SU-DHL-6 (cell line): ENCODE data around the gene TBC1D22A.

ENCODE experiments used
- CTCF ChIP-seq: fragments of 200-600 bp; sonication (generic); IDR thresholded peaks from one replicate; pipeline ENCODE4 v1.5.1; 2017; ENCODE audit warnings: antibody characterized with exemption, mild to moderate bottlenecking, low read length, moderate library complexity; ENCODE audit not compliant: insufficient read depth, poor library complexity, severe bottlenecking
- EZH2phosphoT487 ChIP-seq: fragments of 200-600 bp; sonication (generic), shearing (Covaris generic); conservative IDR thresholded peaks from 2 replicates; pipeline ENCODE4 v1.6.1; 2018; ENCODE audit warnings: mild to moderate bottlenecking, antibody characterized with exemption, low read length, moderate library complexity, mixed read lengths

- TF ChIP-seq CTCF (no peak), EZH2phosphoT487 (no peak)
These were observed 131.0 kb downstream of the TBC1D22A start for GRCh38 chr22:46893281-46894020.
